Vagina (tissue), 2 donors: ENCODE measurements around the gene NDUFB8.

ENCODE experiments used
- POLR2A ChIP-seq, 2 donors: fragments of 450-650 bp; IDR thresholded peaks; one replicate each; pipeline ENCODE4 v1.6.1; 2017; ENCODE audit warnings: antibody characterized with exemption in 2 of 2, mild to moderate bottlenecking in 2 of 2, moderate library complexity in 2 of 2
- POLR2AphosphoS5 ChIP-seq, 2 donors: sonication (generic); formaldehyde crosslinking; IDR thresholded peaks; one replicate each; pipeline ENCODE4 v1.9.0; 2017; ENCODE audit warnings: antibody characterized with exemption in 2 of 2, mild to moderate bottlenecking in 2 of 2, low read depth in 1 of 2; ENCODE audit not compliant: insufficient read depth in 1 of 2
- TF ChIP-seq, protein P1 (sequence below), 3 experiments: fragments of 450-650 bp in 2 of 3; fragments of 200-600 bp in 1 of 3; sonication (generic) in 1 of 3; IDR thresholded peaks; one replicate each; pipeline ENCODE4 v1.5.1; 2017 to 2019; ENCODE audit warnings: antibody characterized with exemption in 3 of 3, mild to moderate bottlenecking in 2 of 3, moderate library complexity in 2 of 3

DNA sequence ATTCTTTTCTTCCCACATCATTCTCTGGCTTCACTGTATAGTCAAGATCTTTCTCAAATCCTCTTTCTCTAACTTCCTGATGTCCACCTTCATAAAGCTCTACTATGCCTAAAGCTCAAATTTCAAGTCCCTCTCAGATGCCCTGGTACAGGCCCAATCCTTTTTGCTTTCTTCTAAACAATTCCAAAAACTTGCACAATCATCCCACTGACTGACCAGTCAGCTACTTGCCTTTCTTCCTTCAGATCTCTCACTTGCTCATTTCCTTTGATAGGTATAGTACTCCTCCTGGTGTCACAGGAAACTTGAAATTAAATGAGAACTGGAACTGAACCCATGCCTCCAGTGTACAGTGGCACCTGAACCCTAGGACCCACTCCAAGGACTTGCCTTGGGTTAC lies 28.2 kb downstream of the NDUFB8 start:
- TF ChIP-seq POLR2A (IDR thresholded peaks at IDR 0.05) (no peak), POLR2AphosphoS5 (IDR thresholded peaks at IDR 0.05; ENCODE audit: insufficient read depth in 1 of 2, low read depth in 1 of 2) (no peak)
- TF ChIP-seq, protein P1, sequence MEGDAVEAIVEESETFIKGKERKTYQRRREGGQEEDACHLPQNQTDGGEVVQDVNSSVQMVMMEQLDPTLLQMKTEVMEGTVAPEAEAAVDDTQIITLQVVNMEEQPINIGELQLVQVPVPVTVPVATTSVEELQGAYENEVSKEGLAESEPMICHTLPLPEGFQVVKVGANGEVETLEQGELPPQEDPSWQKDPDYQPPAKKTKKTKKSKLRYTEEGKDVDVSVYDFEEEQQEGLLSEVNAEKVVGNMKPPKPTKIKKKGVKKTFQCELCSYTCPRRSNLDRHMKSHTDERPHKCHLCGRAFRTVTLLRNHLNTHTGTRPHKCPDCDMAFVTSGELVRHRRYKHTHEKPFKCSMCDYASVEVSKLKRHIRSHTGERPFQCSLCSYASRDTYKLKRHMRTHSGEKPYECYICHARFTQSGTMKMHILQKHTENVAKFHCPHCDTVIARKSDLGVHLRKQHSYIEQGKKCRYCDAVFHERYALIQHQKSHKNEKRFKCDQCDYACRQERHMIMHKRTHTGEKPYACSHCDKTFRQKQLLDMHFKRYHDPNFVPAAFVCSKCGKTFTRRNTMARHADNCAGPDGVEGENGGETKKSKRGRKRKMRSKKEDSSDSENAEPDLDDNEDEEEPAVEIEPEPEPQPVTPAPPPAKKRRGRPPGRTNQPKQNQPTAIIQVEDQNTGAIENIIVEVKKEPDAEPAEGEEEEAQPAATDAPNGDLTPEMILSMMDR (IDR thresholded peaks at IDR 0.05): no peak
